Epidermal melanocyte (primary cell): ENCODE measurements around the gene HMGN1.
"Not testable (repeated sequence)": the region's sequence is repeated elsewhere in the genome, so short reads cannot be mapped to it uniquely, and the experiment has no call there.

Experiments used
- DNase-seq: peaks from one replicate; pipeline ENCODE4 v3.0.0; 2011; ENCODE audit warnings: low spot score; ENCODE audit not compliant: insufficient read length

The HMGN1 gene

GRCh38 chr21:39348355-39349210 lies at the start of gene HMGN1:
Gene HMGN1 (minus strand): TSS chr21:39349088. CDS start chr21:39348917, 171 bp downstream.
- no peak for DNase-seq

GRCh38 chr21:39397646-39398385 lies 48.9 kb upstream of the HMGN1 start:
- DNase-seq: no peak

- no peak for DNase-seq
Measured at GRCh38 chr21:39392981-39393380, 44.1 kb upstream of the HMGN1 start.

- no peak for DNase-seq
Measured at GRCh38 chr21:39390212-39390765, 41.4 kb upstream of the HMGN1 start.

- no peak for DNase-seq
Measured at GRCh38 chr21:39388811-39389155, 39.9 kb upstream of the HMGN1 start.

- peak; percentile 78 for DNase-seq
Measured at GRCh38 chr21:39388038-39388810, 39.3 kb upstream of the HMGN1 start.

- DNase-seq: peak; percentile 92
Measured at GRCh38 chr21:39387461-39388037, 38.7 kb upstream of the HMGN1 start.

- no peak for DNase-seq
Measured at GRCh38 chr21:39386899-39387298, 38.0 kb upstream of the HMGN1 start.

- no peak for DNase-seq
Measured at GRCh38 chr21:39386194-39386593, 37.3 kb upstream of the HMGN1 start.

GRCh38 chr21:39385299-39386145 lies 36.6 kb upstream of the HMGN1 start:
- peak; percentile 57 for DNase-seq

- DNase-seq: no peak
Measured at GRCh38 chr21:39384674-39385298, 35.9 kb upstream of the HMGN1 start.

- not testable (repeated sequence) for DNase-seq
Measured at GRCh38 chr21:39382096-39382495, 33.2 kb upstream of the HMGN1 start.

- no peak for DNase-seq
Measured at GRCh38 chr21:39381009-39381408, 32.1 kb upstream of the HMGN1 start.

- DNase-seq: peak; percentile 85
Measured at GRCh38 chr21:39379986-39380891, 31.4 kb upstream of the HMGN1 start.

GRCh38 chr21:39377444-39378050 lies 28.7 kb upstream of the HMGN1 start:
- DNase-seq: no peak

GRCh38 chr21:39375446-39375845 lies 26.6 kb upstream of the HMGN1 start:
- no peak for DNase-seq

GRCh38 chr21:39374046-39374445 lies 25.2 kb upstream of the HMGN1 start:
- no peak for DNase-seq

- no peak for DNase-seq
Measured at GRCh38 chr21:39373634-39374033, 24.7 kb upstream of the HMGN1 start.
